Measurements from ENCODE around the gene ZDBF2.

DNA sequence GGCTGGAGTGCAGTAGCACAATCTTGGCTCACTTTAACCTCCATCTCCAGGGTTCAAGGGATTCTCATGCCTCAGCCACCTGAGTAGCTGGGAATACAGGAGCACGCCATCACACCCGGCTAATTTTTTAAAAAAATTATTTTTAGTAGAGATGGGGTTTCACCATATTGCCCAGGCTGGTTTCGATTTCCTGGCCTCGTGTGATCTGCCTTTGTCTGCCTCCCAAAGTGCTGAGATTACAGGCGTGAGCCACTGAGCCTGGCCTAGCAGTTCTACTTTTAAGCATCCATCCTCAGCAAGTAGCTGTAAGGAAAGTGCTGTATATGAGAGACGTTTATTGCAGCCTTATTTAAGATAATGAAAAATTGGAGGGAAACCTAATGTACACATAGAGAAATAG is 79.7 kb downstream of the ZDBF2 start:
- no peak for TF ChIP-seq GLIS2 (tag by site-specific recombination; IDR thresholded peaks at IDR 0.05)
- TF ChIP-seq, protein P1, sequence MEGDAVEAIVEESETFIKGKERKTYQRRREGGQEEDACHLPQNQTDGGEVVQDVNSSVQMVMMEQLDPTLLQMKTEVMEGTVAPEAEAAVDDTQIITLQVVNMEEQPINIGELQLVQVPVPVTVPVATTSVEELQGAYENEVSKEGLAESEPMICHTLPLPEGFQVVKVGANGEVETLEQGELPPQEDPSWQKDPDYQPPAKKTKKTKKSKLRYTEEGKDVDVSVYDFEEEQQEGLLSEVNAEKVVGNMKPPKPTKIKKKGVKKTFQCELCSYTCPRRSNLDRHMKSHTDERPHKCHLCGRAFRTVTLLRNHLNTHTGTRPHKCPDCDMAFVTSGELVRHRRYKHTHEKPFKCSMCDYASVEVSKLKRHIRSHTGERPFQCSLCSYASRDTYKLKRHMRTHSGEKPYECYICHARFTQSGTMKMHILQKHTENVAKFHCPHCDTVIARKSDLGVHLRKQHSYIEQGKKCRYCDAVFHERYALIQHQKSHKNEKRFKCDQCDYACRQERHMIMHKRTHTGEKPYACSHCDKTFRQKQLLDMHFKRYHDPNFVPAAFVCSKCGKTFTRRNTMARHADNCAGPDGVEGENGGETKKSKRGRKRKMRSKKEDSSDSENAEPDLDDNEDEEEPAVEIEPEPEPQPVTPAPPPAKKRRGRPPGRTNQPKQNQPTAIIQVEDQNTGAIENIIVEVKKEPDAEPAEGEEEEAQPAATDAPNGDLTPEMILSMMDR (tag by site-specific recombination; IDR thresholded peaks at IDR 0.05): no peak
- no peak for TF ChIP-seq ZEB2 (tag by site-specific recombination; IDR thresholded peaks at IDR 0.05)
- no peak for TF ChIP-seq ZNF510 (tag by site-specific recombination; IDR thresholded peaks at IDR 0.05; ENCODE audit: insufficient replicate concordance)
- TF ChIP-seq, protein P2, sequence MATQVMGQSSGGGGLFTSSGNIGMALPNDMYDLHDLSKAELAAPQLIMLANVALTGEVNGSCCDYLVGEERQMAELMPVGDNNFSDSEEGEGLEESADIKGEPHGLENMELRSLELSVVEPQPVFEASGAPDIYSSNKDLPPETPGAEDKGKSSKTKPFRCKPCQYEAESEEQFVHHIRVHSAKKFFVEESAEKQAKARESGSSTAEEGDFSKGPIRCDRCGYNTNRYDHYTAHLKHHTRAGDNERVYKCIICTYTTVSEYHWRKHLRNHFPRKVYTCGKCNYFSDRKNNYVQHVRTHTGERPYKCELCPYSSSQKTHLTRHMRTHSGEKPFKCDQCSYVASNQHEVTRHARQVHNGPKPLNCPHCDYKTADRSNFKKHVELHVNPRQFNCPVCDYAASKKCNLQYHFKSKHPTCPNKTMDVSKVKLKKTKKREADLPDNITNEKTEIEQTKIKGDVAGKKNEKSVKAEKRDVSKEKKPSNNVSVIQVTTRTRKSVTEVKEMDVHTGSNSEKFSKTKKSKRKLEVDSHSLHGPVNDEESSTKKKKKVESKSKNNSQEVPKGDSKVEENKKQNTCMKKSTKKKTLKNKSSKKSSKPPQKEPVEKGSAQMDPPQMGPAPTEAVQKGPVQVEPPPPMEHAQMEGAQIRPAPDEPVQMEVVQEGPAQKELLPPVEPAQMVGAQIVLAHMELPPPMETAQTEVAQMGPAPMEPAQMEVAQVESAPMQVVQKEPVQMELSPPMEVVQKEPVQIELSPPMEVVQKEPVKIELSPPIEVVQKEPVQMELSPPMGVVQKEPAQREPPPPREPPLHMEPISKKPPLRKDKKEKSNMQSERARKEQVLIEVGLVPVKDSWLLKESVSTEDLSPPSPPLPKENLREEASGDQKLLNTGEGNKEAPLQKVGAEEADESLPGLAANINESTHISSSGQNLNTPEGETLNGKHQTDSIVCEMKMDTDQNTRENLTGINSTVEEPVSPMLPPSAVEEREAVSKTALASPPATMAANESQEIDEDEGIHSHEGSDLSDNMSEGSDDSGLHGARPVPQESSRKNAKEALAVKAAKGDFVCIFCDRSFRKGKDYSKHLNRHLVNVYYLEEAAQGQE (tag by site-specific recombination; IDR thresholded peaks at IDR 0.05): no peak
